Fibroblast of upper back skin (primary cell): ENCODE results near the gene MBTPS2.
"Not testable (repeated sequence)": the region's sequence is repeated elsewhere in the genome, so short reads cannot be mapped to it uniquely, and the experiment has no call there.

Experiments
- DNase-seq: peaks from one replicate; pipeline ENCODE4 v3.0.0-alpha.2; 2013

The MBTPS2 gene

GRCh38 chrX:21839334-21840192 lies at the start of gene MBTPS2:
Gene MBTPS2, plus strand, starts transcription at chrX:21839617. Its CDS starts 118 bp downstream, at chrX:21839735.
- DNase-seq: peak; percentile 86

- DNase-seq: peak; percentile 18
Observed at GRCh38 chrX:21798677-21799219, 40.7 kb upstream of the MBTPS2 start.

- DNase-seq: no peak
Observed at GRCh38 chrX:21799767-21800166, 39.6 kb upstream of the MBTPS2 start.

GRCh38 chrX:21800344-21800770 lies 39.1 kb upstream of the MBTPS2 start:
- DNase-seq: peak; percentile 6

- no peak for DNase-seq
Observed at GRCh38 chrX:21802054-21802670, 37.3 kb upstream of the MBTPS2 start.

GRCh38 chrX:21802839-21803238 lies 36.6 kb upstream of the MBTPS2 start:
- no peak for DNase-seq

- DNase-seq: no peak
Observed at GRCh38 chrX:21806691-21807090, 32.7 kb upstream of the MBTPS2 start.

- no peak for DNase-seq
Observed at GRCh38 chrX:21811832-21812231, 27.6 kb upstream of the MBTPS2 start.

GRCh38 chrX:21812628-21813027 lies 26.8 kb upstream of the MBTPS2 start:
- no peak for DNase-seq

GRCh38 chrX:21813612-21814368 lies 25.6 kb upstream of the MBTPS2 start:
- no peak for DNase-seq

- DNase-seq: no peak
Observed at GRCh38 chrX:21816136-21816535, 23.3 kb upstream of the MBTPS2 start.

- not testable (repeated sequence) for DNase-seq
Observed at GRCh38 chrX:21820170-21820569, 19.2 kb upstream of the MBTPS2 start.

- DNase-seq: no peak
Observed at GRCh38 chrX:21821875-21822274, 17.5 kb upstream of the MBTPS2 start.

- DNase-seq: no peak
Observed at GRCh38 chrX:21831496-21831895, 7.9 kb upstream of the MBTPS2 start.

- no peak for DNase-seq
Observed at GRCh38 chrX:21837056-21837455, 2.4 kb upstream of the MBTPS2 start.

GRCh38 chrX:21838937-21839333 lies 482 bp upstream of the MBTPS2 start:
- DNase-seq: peak; percentile 14

GRCh38 chrX:21840193-21840545 lies 752 bp downstream of the MBTPS2 start:
- DNase-seq: peak; percentile 1

GRCh38 chrX:21843179-21843578 lies 3.8 kb downstream of the MBTPS2 start:
- no peak for DNase-seq

GRCh38 chrX:21845096-21845495 lies 5.7 kb downstream of the MBTPS2 start:
- DNase-seq: no peak

GRCh38 chrX:21847342-21847741 lies 7.9 kb downstream of the MBTPS2 start:
- DNase-seq: no peak

GRCh38 chrX:21853578-21853977 lies 14.2 kb downstream of the MBTPS2 start:
- no peak for DNase-seq

GRCh38 chrX:21855937-21856415 lies 16.6 kb downstream of the MBTPS2 start, which contains the start of gene YY2:
Gene YY2, plus strand, starts transcription at chrX:21855987. Its CDS starts 498 bp downstream, at chrX:21856485.
- no peak for DNase-seq

- no peak for DNase-seq
Observed at GRCh38 chrX:21856504-21856903, 17.1 kb downstream of the MBTPS2 start.
